MM.1S (cell line): ENCODE measurements around the gene PLPP3.

Source experiments
- DNase-seq: peaks from one replicate; pipeline ENCODE4 v3.0.0-alpha.2; 2015
- H2AFZ ChIP-seq: fragments of 300-600 bp; sonication (generic); 2 replicates; pipeline ENCODE4 v1.6.0; 2016; ENCODE audit warnings: antibody characterized with exemption, low read length
- H3F3A ChIP-seq: fragments of 300-600 bp; sonication (generic); 2 replicates; pipeline ENCODE4 v1.6.1; 2016; ENCODE audit warnings: mild to moderate bottlenecking, antibody characterized with exemption, low read length, moderate library complexity, mixed read lengths; ENCODE audit not compliant: insufficient read depth
- H3K27ac ChIP-seq: fragments of 300-600 bp; sonication (generic); 2 replicates; pipeline ENCODE4 v1.5.1; 2016; ENCODE audit warnings: mild to moderate bottlenecking, low read length
- H3K27me3 ChIP-seq: fragments of 300-600 bp; sonication (generic); replicated peaks from 2 replicates; pipeline ENCODE4 v1.6.0; 2016; ENCODE audit warnings: low read length; ENCODE audit not compliant: insufficient read depth
- H3K36me3 ChIP-seq: fragments of 300-600 bp; sonication (generic); replicated peaks from 2 replicates; pipeline ENCODE4 v1.6.1; 2016; ENCODE audit warnings: mild to moderate bottlenecking, low read length, mixed read lengths; ENCODE audit not compliant: insufficient read depth
- H3K4me1 ChIP-seq: fragments of 300-600 bp; sonication (generic); 2 replicates; pipeline ENCODE4 v1.6.1; 2016; ENCODE audit warnings: low read length, mixed read lengths
- H3K4me2 ChIP-seq: fragments of 300-600 bp; sonication (generic); 2 replicates; pipeline ENCODE4 v1.6.0; 2016; ENCODE audit warnings: low read depth, low read length
- H3K4me3 ChIP-seq: fragments of 300-600 bp; sonication (generic); 2 replicates; pipeline ENCODE4 v1.5.1; 2016; ENCODE audit warnings: low read length, mixed read lengths
- H3K79me2 ChIP-seq: fragments of 300-600 bp; sonication (generic); 2 replicates; pipeline ENCODE4 v1.6.1; 2016; ENCODE audit warnings: mixed run types, low read length, mixed read lengths
- H3K9ac ChIP-seq: fragments of 300-600 bp; sonication (generic); 2 replicates; pipeline ENCODE4 v1.6.1; 2016; ENCODE audit warnings: low read length, mixed read lengths
- H3K9me2 ChIP-seq: fragments of 300-600 bp; sonication (generic); replicated peaks from 2 replicates; pipeline ENCODE4 v1.6.1; 2016; ENCODE audit warnings: mild to moderate bottlenecking, low read length, mixed read lengths; ENCODE audit not compliant: insufficient read depth
- H3K9me3 ChIP-seq: fragments of 300-600 bp; sonication (generic); replicated peaks from 2 replicates; pipeline ENCODE4 v1.6.1; 2016; ENCODE audit warnings: mild to moderate bottlenecking, low read length, mixed read lengths; ENCODE audit not compliant: insufficient read depth
- H4K20me1 ChIP-seq: fragments of 300-600 bp; sonication (generic); 2 replicates; pipeline ENCODE4 v1.6.1; 2016; ENCODE audit warnings: mild to moderate bottlenecking, low read length, moderate library complexity, mixed read lengths; ENCODE audit not compliant: insufficient read depth
- CTCF ChIP-seq: fragments of 300-600 bp; sonication (generic); IDR thresholded peaks from 2 replicates; pipeline ENCODE4 v1.5.1; 2016; ENCODE audit warnings: antibody characterized with exemption, low read length, mixed read lengths
- EZH2 ChIP-seq: fragments of 300-600 bp; sonication (generic); optimal IDR thresholded peaks from 2 replicates; pipeline ENCODE3; 2017; ENCODE audit warnings: low read depth, mild to moderate bottlenecking, antibody characterized with exemption, low read length, mixed read lengths
- EZH2phosphoT487 ChIP-seq: fragments of 300-600 bp; sonication (generic); IDR thresholded peaks from 2 replicates; pipeline ENCODE4 v1.6.1; 2018; ENCODE audit warnings: antibody characterized with exemption, low read length

The PLPP3 gene

GRCh38 chr1:56501426-56501825, 77.9 kb downstream of the PLPP3 start:
- Histone ChIP-seq H3K9me2 (no peaks in the 10 kb centered on the region), H3F3A (no peaks in the 10 kb centered on the region), H3K36me3 (no peaks in the 10 kb centered on the region), H3K27ac (no peak overlapping the region), H3K4me2 (no peak overlapping the region), H3K9me3 (no peaks in the 10 kb centered on the region), H2AFZ (no peak overlapping the region), H3K79me2 (no peaks in the 10 kb centered on the region), H3K27me3 (no peaks in the 10 kb centered on the region), H4K20me1 (no peaks in the 10 kb centered on the region), H3K4me3 (no peak overlapping the region), H3K9ac (no peak overlapping the region), H3K4me1 (no peaks in the 10 kb centered on the region)
- TF ChIP-seq EZH2phosphoT487, result no peak
- no peak for TF ChIP-seq EZH2
- TF ChIP-seq CTCF, result no peak
- no peak for DNase-seq

- H3K9ac ChIP-seq, result no peak overlapping the region
- H3K27me3 ChIP-seq, result no peaks in the 10 kb centered on the region
- H4K20me1 ChIP-seq, result no peaks in the 10 kb centered on the region
- H3K4me3 ChIP-seq, result no peak overlapping the region
- DNase-seq, result no peak
- no peaks in the 10 kb centered on the region for H3K9me2 ChIP-seq
- TF ChIP-seq CTCF (no peak), EZH2 (no peak), EZH2phosphoT487 (no peak)
- H3K27ac ChIP-seq, result no peak overlapping the region
- no peak overlapping the region for H3K4me2 ChIP-seq
- no peaks in the 10 kb centered on the region for H3K36me3 ChIP-seq
- no peak overlapping the region for H2AFZ ChIP-seq
- no peaks in the 10 kb centered on the region for H3K4me1 ChIP-seq
- no peaks in the 10 kb centered on the region for H3K9me3 ChIP-seq
- no peaks in the 10 kb centered on the region for H3F3A ChIP-seq
- H3K79me2 ChIP-seq, result no peaks in the 10 kb centered on the region
These were observed 82.3 kb downstream of the PLPP3 start for GRCh38 chr1:56496821-56497772.

- no peak overlapping the region for H3K9ac ChIP-seq
- DNase-seq, result no peak
- H3K36me3 ChIP-seq, result no peaks in the 10 kb centered on the region
- H3K4me3 ChIP-seq, result no peak overlapping the region
- H3K27ac ChIP-seq, result no peak overlapping the region
- no peak overlapping the region for H3K4me2 ChIP-seq
- no peaks in the 10 kb centered on the region for H3K9me2 ChIP-seq
- no peak for TF ChIP-seq EZH2phosphoT487
- no peak for TF ChIP-seq CTCF
- no peak for TF ChIP-seq EZH2
- H2AFZ ChIP-seq, result no peak overlapping the region
- no peaks in the 10 kb centered on the region for H3F3A ChIP-seq
- no peaks in the 10 kb centered on the region for H3K27me3 ChIP-seq
- no peaks in the 10 kb centered on the region for H3K79me2 ChIP-seq
- H4K20me1 ChIP-seq, result no peaks in the 10 kb centered on the region
- no peaks in the 10 kb centered on the region for H3K9me3 ChIP-seq
- H3K4me1 ChIP-seq, result no peaks in the 10 kb centered on the region
These were observed 83.2 kb downstream of the PLPP3 start for GRCh38 chr1:56496158-56496557.
